ACHN (cell line): ENCODE data around the gene MSH3.
"Not testable (repeated sequence)": the region's sequence is repeated elsewhere in the genome, so short reads cannot be mapped to it uniquely, and the experiment has no call there.

Source experiments
- DNase-seq: peaks from one replicate; pipeline ENCODE4 v3.0.0-alpha.2; 2015
- in situ Hi-C: cut with HindIII; loops from 2 replicates; pipeline ENCODE4 v1.10.0; 2017; ENCODE audit warnings: low sequenced_read_pairs, low pct_ligation_motif_present, low pct_unique_long_range_greater_than_20kb

Gene MSH3

GRCh38 chr5:80863708-80864107 lies 209.3 kb downstream of the MSH3 start:
- DNase-seq, result no peak
- in situ Hi-C loops, result no loop called here

DNA sequence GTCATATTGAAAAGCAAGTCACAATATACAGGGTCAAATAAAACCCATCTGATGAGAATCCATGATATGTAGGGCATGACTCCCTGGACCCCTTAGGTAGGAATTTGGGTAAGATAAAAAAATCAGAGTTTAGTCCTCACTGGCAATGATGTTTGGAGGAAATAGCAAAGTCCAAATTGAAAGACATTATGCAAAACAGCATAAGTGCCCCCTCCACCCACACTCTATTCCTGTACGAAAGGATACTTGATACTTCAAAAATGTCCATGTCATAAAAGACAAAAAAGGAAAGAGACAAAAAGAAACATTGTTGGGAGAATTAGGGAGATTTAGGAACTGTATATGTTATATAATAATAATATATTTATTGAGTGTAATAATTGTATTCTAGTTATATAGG lies 209.7 kb downstream of the MSH3 start:
- in situ Hi-C loops, result no loop called here
- DNase-seq, result no peak

GRCh38 chr5:80864706-80865435 lies 210.4 kb downstream of the MSH3 start:
- no peak for DNase-seq
- in situ Hi-C loops, result no loop called here

DNA sequence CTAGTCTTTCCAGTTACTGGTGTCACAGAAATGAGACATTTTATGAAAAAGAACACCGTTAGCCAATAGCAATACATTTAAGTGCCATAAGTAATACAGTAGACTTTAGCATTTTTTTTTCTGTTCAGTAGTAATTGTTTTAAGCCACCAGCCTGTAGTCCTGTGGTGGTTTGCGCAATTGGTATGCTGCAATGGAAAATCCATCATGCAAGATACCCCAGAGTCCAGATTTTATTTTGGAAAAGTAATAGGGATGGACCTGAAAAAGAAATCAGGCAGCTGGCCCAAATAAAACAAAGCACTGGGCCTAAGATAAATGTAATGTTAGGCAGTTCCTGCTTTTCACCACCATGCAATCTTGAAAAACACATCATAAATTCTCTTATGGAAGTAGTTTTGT lies 211.1 kb downstream of the MSH3 start:
- no peak for DNase-seq
- in situ Hi-C loops, result no loop called here

- in situ Hi-C loops, result no loop called here
- DNase-seq, result no peak
These were observed 211.9 kb downstream of the MSH3 start for GRCh38 chr5:80866371-80866770.

- no peak for DNase-seq
- in situ Hi-C loops, result no loop called here
These were observed 212.8 kb downstream of the MSH3 start for GRCh38 chr5:80867233-80867632.

GRCh38 chr5:80870442-80870841 lies 216.0 kb downstream of the MSH3 start:
- in situ Hi-C loops, result no loop called here
- no peak for DNase-seq

GRCh38 chr5:80871541-80871961 lies 217.1 kb downstream of the MSH3 start:
- DNase-seq, result peak; percentile 12
- in situ Hi-C loops, result no loop called here

GRCh38 chr5:80874162-80874561 lies 219.7 kb downstream of the MSH3 start:
- in situ Hi-C loops, result no loop called here
- DNase-seq, result no peak

GRCh38 chr5:80877592-80877991 lies 223.1 kb downstream of the MSH3 start:
- no peak for DNase-seq
- in situ Hi-C loops, result no loop called here

DNA sequence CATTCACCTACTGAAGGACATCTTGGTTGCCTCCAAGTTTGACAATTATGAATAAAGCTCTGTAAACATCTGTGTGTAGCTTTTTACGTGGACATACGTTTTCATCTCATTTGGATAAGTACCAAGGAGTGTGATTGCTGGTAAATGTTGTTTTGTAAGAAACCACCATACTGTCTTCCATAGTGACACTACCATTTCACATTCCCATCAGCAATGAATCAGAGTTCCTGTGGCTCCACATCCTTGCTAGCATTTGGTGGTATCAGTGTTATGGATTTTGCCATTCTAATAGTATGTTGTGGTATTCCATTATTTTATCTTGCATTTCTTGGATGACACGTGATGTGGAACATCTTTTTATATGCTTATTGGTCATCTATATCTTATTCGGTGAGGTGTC lies 227.3 kb downstream of the MSH3 start:
- in situ Hi-C loops, result no loop called here
- DNase-seq, result no peak

- in situ Hi-C loops, DNase-seq: not testable (repeated sequence)
These were observed 228.9 kb downstream of the MSH3 start for GRCh38 chr5:80883390-80883789.

- DNase-seq, result no peak
- in situ Hi-C loops, result no loop called here
These were observed 229.8 kb downstream of the MSH3 start for GRCh38 chr5:80884086-80884813.

DNA sequence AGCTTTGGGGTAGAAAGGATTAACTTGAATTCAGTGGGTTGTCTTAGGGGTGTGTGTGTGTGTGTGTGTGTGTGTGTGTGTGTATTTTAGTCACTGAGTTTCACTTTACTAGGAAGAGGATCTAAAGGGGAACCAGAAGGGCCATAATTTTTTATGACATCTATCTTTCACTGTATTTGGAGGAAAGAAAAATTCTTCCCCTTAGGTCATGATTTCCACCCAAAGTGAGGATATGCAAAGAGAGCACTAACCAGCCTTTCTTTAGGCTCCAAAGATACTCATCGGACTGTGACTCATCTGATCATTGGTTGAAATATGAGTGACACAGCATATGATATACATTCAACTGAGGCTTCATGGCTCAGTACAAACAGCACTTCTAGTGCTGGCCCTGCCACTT lies 230.5 kb downstream of the MSH3 start:
- in situ Hi-C loops, result no loop called here
- no peak for DNase-seq

DNA sequence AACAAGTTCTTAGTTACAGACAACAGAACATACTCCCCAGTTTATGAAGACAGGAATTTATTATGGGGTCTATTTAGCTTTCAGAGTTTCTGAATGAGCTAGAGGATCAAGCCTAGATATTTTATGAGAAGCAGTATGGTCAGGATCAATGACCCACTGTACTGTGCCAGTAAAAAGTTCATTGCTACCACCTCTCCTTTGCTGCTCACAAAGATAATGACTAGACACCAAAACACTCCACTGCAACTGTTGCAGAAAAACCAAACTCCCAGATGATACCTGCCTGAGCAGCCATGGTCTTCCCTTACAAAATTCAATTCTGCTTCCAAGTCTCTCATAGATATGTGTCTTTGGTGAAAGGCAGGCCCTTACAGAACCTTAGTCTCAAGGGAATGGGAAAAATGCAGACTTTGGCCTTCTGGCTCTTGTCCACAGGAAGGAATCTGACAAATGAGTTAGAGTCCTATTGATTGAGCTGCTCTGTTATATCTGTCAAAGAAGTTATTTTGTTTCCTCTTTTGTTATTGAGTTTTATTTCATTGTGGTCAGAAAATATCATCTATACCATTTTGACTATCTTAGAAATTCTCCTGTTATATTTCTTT lies 231.0 kb downstream of the MSH3 start:
- no peak for DNase-seq
- in situ Hi-C loops, result no loop called here

- no peak for DNase-seq
- in situ Hi-C loops, result no loop called here
These were observed 239.6 kb downstream of the MSH3 start for GRCh38 chr5:80894083-80894482.

DNA sequence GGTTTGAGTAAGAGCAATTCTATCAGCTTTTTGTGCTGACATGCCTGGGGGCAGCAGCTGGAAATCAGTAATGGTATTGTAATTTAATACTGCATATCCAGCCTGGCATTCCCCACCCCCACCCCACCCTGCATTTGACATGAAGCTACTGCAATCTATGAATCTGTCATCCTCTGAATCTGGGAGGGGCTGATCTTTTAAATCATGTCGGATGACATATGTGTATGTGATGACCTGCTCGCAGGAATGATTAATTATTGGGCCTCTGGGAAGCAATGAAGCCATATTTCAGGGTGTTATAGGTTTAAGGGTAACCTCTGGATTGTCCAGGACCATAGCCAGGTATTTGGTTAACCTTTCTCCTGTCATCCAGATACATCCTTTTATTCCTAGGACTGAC lies 241.1 kb downstream of the MSH3 start:
- in situ Hi-C loops, result no loop called here
- no peak for DNase-seq

DNA sequence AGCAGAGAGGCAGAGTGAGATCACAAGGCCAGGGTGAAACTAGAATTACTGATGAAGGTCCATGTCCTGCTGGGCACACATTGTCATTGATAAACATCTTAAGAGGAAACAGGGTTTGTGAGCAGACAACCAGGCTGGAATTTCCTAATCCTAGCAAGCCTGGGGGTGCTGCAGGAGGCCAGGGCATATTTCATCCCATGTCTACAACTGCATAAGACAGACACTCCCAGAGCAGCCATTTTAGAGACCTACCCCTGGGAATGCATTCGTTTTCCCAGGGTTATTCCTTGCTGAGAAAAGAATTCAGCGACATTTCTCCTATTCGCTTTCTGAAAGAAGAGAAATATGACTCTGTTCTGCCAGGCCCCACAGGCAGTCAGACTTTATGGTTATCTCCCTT lies 248.2 kb downstream of the MSH3 start:
- in situ Hi-C loops, DNase-seq: not testable (repeated sequence)

DNA sequence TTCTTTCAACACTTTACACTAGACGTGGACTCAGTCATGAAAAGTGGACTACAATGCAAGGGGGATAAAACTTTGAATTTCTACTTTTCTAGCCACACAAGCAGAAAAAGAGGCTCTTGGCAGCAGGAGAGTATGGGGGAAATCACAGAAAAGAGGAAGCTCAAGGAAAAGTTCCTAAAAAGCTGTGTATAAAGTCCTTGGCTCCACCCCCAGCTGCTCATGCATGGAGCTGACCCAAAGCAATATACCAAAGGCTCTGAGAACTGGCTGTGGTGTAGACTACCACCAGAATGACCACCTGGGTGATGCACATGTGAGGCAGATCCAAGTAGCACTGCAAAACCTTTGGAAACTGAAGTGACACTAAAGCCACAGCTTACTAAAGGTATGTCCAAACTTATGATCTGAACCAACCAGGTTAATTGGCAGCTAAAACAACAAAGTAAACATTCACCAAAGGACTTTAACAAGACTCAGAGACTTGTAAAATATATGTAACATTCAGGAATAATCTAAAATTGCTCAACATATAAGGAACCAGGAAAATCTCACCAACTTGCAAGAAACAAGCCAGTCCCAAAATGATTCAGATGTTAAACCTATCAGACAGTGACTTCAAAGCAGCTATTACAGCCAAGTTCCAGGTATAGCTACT lies 250.2 kb downstream of the MSH3 start:
- in situ Hi-C loops, result no loop called here
- no peak for DNase-seq
